NCI-H1930 (cell line): ENCODE data around the gene REG1B.
"Not testable (repeated sequence)": the region's sequence is repeated elsewhere in the genome, so short reads cannot be mapped to it uniquely, and the experiment has no call there.

Experiments
- DNase-seq, 2 experiments: peaks; one replicate each; lab custom pipeline; 2025; lab: John Stamatoyannopoulos, UW

Gene REG1B

GRCh38 chr2:79084495-79085135 is 3.2 kb downstream of the REG1B start:
- no peak for DNase-seq

GRCh38 chr2:79083597-79084251 is 4.1 kb downstream of the REG1B start:
- no peak for DNase-seq

- no peak for DNase-seq
Observed at GRCh38 chr2:79082987-79083386, 4.8 kb downstream of the REG1B start.

GRCh38 chr2:79071078-79071477 is 16.7 kb downstream of the REG1B start:
- DNase-seq, result no peak

- no peak for DNase-seq
Observed at GRCh38 chr2:79065201-79065600, 22.6 kb downstream of the REG1B start.

GRCh38 chr2:79054769-79055168 is 33.0 kb downstream of the REG1B start:
- DNase-seq, result not testable (repeated sequence)

- not testable (repeated sequence) for DNase-seq
Observed at GRCh38 chr2:79053486-79053885, 34.3 kb downstream of the REG1B start.

GRCh38 chr2:79041032-79041448 is 46.8 kb downstream of the REG1B start:
- peak; percentile 4 to 41 for DNase-seq

- DNase-seq, result no peak
Observed at GRCh38 chr2:79039944-79040343, 47.8 kb downstream of the REG1B start.
